ACC112 (cell line): ENCODE measurements around the gene FLYWCH1.

ENCODE experiments used
- H2AFZ ChIP-seq: fragments of 200-600 bp; sonication (generic); one replicate; pipeline ENCODE4 v1.6.0; 2017; ENCODE audit warnings: antibody characterized with exemption, low read length; ENCODE audit not compliant: unreplicated experiment
- H3K27ac ChIP-seq: fragments of 200-600 bp; sonication (generic); 2 replicates; pipeline ENCODE4 v1.5.1; 2014; ENCODE audit warnings: low read depth, mild to moderate bottlenecking, antibody characterized with exemption, low read length, moderate library complexity
- H3K27me3 ChIP-seq: fragments of 200-600 bp; sonication (generic); 2 replicates; pipeline ENCODE4 v1.6.1; 2014; ENCODE audit warnings: mild to moderate bottlenecking, antibody characterized with exemption, low read length, moderate library complexity, mixed read lengths; ENCODE audit not compliant: insufficient read depth
- H3K36me3 ChIP-seq: fragments of 200-600 bp; sonication (generic); 2 replicates; pipeline ENCODE4 v1.6.1; 2016; ENCODE audit warnings: mild to moderate bottlenecking, antibody characterized with exemption, low read length, moderate library complexity, mixed read lengths; ENCODE audit not compliant: insufficient read depth
- H3K4me1 ChIP-seq: fragments of 200-600 bp; sonication (generic); one replicate; pipeline ENCODE4 v1.6.1; 2016; ENCODE audit warnings: low read length, mixed read lengths; ENCODE audit not compliant: insufficient read depth, unreplicated experiment, control insufficient read depth
- H3K4me3 ChIP-seq: fragments of 200-600 bp; sonication (generic); 2 replicates; pipeline ENCODE4 v1.5.1; 2014; ENCODE audit warnings: mild to moderate bottlenecking, low read depth, low read length
- H3K79me2 ChIP-seq: fragments of 200-600 bp; sonication (generic); one replicate; pipeline ENCODE4 v1.6.0; 2016; ENCODE audit warnings: low read length; ENCODE audit not compliant: control insufficient read depth, unreplicated experiment, insufficient read depth

Gene FLYWCH1

GRCh38 chr16:2964475-2965336 lies 53.0 kb downstream of the FLYWCH1 start:
- Histone ChIP-seq H3K27ac (no peak overlapping the region), H3K36me3 (no peaks in the 10 kb centered on the region), H3K4me1 (peaks cover 15% of the 10 kb centered on the region), H3K79me2 (no peaks in the 10 kb centered on the region), H3K27me3 (peaks cover 55% of the 10 kb centered on the region), H2AFZ (no peak overlapping the region), H3K4me3 (peak overlapping the region; percentile 55; the same call in 1 of the 2 replicates)

GRCh38 chr16:2966043-2966807 lies 54.5 kb downstream of the FLYWCH1 start:
- Histone ChIP-seq H3K4me1 (peaks cover 18% of the 10 kb centered on the region), H3K36me3 (no peaks in the 10 kb centered on the region), H2AFZ (no peak overlapping the region), H3K27me3 (peaks cover 55% of the 10 kb centered on the region), H3K27ac (no peak overlapping the region), H3K4me3 (no peak overlapping the region), H3K79me2 (no peaks in the 10 kb centered on the region)

- Histone ChIP-seq H2AFZ (no peak overlapping the region), H3K36me3 (no peaks in the 10 kb centered on the region), H3K79me2 (no peaks in the 10 kb centered on the region), H3K27me3 (peaks cover 55% of the 10 kb centered on the region), H3K27ac (no peak overlapping the region), H3K4me1 (peaks cover 18% of the 10 kb centered on the region), H3K4me3 (no peak overlapping the region)
Measured at GRCh38 chr16:2966808-2967191, 55.1 kb downstream of the FLYWCH1 start.

GRCh38 chr16:2967211-2967631 lies 55.5 kb downstream of the FLYWCH1 start:
- H3K36me3 ChIP-seq = no peaks in the 10 kb centered on the region
- H3K4me1 ChIP-seq = peaks cover 18% of the 10 kb centered on the region
- H3K27me3 ChIP-seq = peaks cover 52% of the 10 kb centered on the region
- H3K27ac ChIP-seq = no peak overlapping the region
- no peaks in the 10 kb centered on the region for H3K79me2 ChIP-seq
- no peak overlapping the region for H2AFZ ChIP-seq
- H3K4me3 ChIP-seq = no peak overlapping the region

- peaks cover 47% of the 10 kb centered on the region for H3K27me3 ChIP-seq
- H3K79me2 ChIP-seq = no peaks in the 10 kb centered on the region
- H3K4me3 ChIP-seq = no peak overlapping the region
- no peaks in the 10 kb centered on the region for H3K36me3 ChIP-seq
- H3K27ac ChIP-seq = no peak overlapping the region
- no peak overlapping the region for H2AFZ ChIP-seq
- peaks cover 18% of the 10 kb centered on the region for H3K4me1 ChIP-seq
Measured at GRCh38 chr16:2967721-2968161, 56.0 kb downstream of the FLYWCH1 start.

GRCh38 chr16:2968368-2968737 lies 56.6 kb downstream of the FLYWCH1 start:
- no peaks in the 10 kb centered on the region for H3K79me2 ChIP-seq

GRCh38 chr16:2968738-2969544 lies 57.2 kb downstream of the FLYWCH1 start, which contains the start of gene PAQR4:
TSS of gene PAQR4 (plus strand) at chr16:2969348. CDS start at chr16:2969675, 327 bp downstream.
- Histone ChIP-seq H3K4me3 (peak within 1 kb of the TSS; percentile 94), H3K27ac (no peak within 1 kb of the TSS), H3K27me3 (peaks cover 35% of the 10 kb centered on the region), H3K4me1 (peaks cover 16% of the 10 kb centered on the region), H2AFZ (peak within 1 kb of the TSS; percentile 91), H3K79me2 (no peaks in the 10 kb centered on the region), H3K36me3 (no peaks in the 10 kb centered on the region)

More at GRCh38 chr16:2968368-2968737, 56.6 kb downstream of the FLYWCH1 start:
- no peaks in the 10 kb centered on the region for H3K36me3 ChIP-seq
- peaks cover 40% of the 10 kb centered on the region for H3K27me3 ChIP-seq
- H3K4me3 ChIP-seq = peak overlapping the region; percentile 94
- peaks cover 18% of the 10 kb centered on the region for H3K4me1 ChIP-seq
- H2AFZ ChIP-seq = no peak overlapping the region
- H3K27ac ChIP-seq = no peak overlapping the region

GRCh38 chr16:2969545-2970521 lies 58.1 kb downstream of the FLYWCH1 start:
- peak overlapping the region; percentile 94 for H3K4me3 ChIP-seq
- H2AFZ ChIP-seq = peak overlapping the region; percentile 91
- no peaks in the 10 kb centered on the region for H3K79me2 ChIP-seq
- H3K4me1 ChIP-seq = peaks cover 9% of the 10 kb centered on the region
- no peak overlapping the region for H3K27ac ChIP-seq
- no peaks in the 10 kb centered on the region for H3K36me3 ChIP-seq
- peaks cover 26% of the 10 kb centered on the region; the same call in 1 of the 2 replicates for H3K27me3 ChIP-seq

- H3K4me1 ChIP-seq = peaks cover 9% of the 10 kb centered on the region
- peaks cover 22% of the 10 kb centered on the region; the same call in 1 of the 2 replicates for H3K27me3 ChIP-seq
- peak overlapping the region; percentile 94 for H3K4me3 ChIP-seq
- H2AFZ ChIP-seq = no peak overlapping the region
- no peak overlapping the region for H3K27ac ChIP-seq
- no peaks in the 10 kb centered on the region for H3K79me2 ChIP-seq
- H3K36me3 ChIP-seq = no peaks in the 10 kb centered on the region
Measured at GRCh38 chr16:2970563-2970962, 58.8 kb downstream of the FLYWCH1 start.
